NCI-H774 (cell line): ENCODE measurements around the gene USH1C.

ENCODE experiments used
- DNase-seq: peaks from one replicate; lab custom pipeline; 2025; lab: John Stamatoyannopoulos, UW

The USH1C gene

DNA sequence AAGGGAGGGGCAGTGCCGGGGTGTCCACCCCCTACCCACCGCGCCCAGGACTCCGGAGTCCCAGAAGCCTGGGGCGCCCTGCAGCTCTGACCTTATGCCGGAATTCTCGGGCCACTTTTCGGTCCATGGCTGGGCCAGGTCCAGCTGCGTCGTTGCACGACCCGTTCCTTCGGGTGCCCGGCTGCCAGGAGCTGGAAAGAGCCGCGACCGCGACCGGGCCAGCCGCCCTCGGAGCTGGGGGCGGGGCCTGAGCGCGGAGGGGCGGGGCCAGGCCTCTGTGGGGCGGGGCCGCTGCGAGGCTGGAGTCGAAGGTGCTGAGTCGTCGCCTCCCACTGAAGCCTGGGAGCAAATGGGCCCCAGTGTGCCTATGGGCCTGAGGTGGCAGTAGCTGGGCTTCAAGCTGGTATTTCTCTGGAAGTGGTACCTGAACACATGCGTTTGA is at the start of gene USH1C:
USH1C (minus strand) TSS at position 236 of the 442 bp plus-strand sequence; CDS start at position 127, 109 bp downstream.
- DNase-seq: peak; percentile 9

- DNase-seq: no peak
Observed at GRCh38 chr11:17593466-17594245, 49.4 kb upstream of the USH1C start.

DNA sequence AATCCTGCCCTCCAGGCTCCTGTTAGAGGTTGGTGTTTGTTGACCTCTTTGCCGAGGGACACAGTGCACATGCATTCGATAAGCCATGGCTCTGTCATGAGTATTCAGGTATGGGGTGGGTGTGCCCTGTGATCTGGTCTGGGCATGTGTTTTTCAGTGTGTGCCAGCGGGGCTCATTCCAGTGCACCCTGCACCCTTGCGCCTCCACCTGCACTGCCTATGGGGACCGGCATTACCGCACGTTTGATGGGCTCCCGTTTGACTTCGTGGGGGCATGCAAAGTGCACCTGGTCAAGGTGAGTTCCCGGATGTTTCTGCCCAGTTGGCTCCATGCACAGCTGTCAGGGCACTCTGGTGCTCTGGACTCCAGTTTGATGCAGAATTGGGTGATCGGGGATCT is 47.1 kb upstream of the USH1C start:
- DNase-seq: no peak

DNA sequence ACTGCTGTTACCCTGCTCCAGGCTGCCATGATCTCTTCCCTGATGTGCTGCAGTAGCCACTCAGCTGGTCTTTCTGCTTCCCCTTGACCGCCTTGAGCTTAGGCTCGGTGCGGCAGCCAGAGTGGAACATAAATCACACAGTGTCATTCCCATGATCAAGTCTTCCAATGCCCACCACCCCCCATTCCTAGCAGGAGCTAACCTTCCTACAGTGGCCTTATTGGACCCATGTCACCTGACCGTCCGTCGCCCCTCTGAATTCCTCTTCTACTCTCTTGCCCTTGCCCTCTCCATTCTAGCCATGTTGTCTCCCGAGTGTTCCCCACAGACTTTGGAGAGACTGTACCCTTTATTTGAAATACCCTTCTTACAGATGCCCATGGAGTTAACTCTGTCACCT is 46.2 kb upstream of the USH1C start:
- no peak for DNase-seq

DNA sequence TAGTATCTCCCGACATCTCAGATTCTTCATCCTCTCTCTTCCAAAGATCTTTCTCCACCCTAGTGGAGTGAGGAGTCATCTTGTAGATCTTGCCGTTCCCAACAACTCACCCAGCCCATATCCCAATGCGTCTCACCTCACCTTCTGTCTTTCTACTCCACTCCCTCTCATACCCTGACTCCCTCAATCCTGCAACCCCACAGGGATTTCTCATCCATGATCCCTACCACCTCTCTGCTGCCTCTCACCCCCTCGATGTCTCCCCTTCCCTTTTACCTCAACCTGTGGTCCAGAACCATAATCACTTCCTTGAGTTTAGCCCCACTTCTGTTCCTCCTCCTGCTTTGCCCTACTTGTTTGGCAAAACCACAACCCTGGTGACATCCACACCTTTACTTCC is 44.5 kb upstream of the USH1C start:
- no peak for DNase-seq

GRCh38 chr11:17588166-17588565 is 44.0 kb upstream of the USH1C start:
- no peak for DNase-seq

GRCh38 chr11:17585911-17586695 is 41.9 kb upstream of the USH1C start:
- no peak for DNase-seq

- DNase-seq: no peak
Observed at GRCh38 chr11:17581732-17582053, 37.5 kb upstream of the USH1C start.

DNA sequence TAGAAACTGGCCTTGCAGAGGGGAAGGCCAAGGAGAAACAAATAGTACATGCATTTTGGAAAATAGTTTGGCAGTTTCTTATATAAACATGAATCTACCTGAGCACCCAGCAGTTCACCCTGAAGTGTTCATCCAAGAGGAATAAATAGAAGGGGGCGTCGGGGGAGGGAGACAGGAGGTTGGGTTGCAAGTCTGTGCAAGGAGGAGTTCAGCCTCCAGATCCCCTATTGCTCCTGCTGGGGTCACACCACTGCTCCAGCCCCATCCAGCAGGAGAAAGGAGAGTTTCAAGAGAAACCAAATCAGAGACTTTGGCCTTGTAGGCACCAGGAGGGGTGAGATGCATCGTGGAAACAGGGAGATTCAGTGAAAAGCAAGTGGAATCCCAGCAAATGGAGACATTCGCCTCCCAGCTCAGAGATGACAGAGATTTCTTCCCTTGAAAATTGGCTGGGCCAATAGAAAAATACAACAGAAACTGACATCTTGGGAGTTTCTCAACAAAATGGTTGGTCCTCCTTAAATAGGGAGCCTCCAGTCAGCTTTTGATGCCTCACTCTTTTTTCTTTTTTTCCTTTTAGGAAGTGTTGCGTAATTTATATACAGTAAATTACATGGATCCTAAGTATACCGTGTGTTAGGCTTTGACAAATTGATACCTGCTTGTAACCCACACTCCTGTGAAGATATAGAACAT is 37.0 kb upstream of the USH1C start:
- DNase-seq: no peak

DNA sequence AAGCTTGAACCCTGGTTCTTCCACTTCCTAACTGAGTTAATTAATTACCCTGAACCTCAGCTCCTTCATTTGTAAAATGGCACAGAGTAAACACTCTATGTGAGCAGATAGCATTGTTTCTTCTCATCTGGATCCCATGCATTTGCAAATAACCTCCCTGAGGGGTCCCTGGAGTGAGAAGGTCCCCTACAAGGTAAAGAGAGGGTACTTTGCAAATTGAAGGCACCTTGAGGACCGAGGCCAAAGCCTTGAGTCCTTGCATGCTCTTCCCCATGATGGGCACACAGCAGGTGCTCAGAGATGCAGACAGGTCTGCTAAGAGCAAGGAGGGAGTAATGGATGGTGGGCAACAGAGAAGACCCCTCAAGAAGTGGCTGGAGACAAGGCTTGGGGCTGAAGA is 36.1 kb upstream of the USH1C start:
- DNase-seq: no peak

DNA sequence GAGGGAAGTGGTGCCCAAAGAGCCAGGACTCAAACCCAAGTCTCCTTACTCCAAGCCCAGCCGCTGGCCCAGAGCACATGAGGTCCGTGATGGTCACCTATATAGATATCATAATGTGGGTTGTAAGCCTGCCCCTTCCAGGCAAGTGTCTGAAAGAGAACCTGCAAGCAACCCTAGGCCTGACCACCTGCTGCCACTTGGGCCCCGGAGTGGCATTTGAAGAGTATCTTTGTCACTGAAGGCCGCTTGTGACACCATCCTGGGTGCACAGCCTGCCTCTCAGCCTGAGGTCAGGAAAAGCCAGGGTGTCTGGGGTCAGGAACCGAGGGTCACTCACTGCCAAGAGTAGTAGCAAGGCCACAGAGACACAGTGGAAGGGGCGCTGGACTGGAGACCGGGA is 35.2 kb upstream of the USH1C start:
- DNase-seq: no peak

DNA sequence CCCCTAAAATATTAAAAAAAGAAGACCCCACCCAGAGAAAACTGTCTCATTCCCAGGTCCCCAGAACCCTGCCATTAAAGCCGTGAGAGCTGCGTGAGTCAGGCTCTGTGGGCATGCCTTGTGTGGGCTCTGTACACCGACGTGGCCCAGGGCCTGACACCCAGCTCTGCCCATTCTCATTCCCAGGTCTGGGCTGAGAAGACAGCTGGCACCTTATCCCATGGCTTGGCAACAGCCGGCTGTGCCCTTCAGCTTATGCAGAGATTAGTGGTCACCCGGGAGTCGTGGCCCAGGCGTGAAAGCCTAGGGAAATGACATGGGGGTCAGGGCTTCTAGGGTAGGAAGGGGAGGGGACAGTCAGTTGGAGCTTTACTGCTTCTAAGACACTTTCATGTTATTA is 34.7 kb upstream of the USH1C start:
- no peak for DNase-seq

DNA sequence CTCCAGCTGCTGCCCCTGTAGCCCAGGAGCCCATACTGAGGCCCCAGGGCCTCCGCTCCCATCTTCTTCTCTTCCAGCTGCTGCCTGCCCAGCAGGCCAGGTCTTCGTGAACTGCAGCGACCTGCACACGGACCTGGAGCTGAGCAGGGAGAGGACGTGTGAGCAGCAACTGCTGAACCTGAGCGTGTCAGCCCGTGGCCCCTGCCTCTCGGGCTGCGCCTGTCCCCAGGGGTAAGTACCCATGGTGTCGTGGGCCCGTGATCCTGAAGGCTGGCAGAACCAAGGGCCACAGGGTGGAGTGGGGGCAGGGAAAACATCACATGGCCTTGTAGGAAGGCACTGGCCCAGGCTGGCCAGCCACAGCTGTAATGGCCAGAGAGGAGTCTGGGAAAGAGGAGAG is 34.1 kb upstream of the USH1C start:
- no peak for DNase-seq

DNA sequence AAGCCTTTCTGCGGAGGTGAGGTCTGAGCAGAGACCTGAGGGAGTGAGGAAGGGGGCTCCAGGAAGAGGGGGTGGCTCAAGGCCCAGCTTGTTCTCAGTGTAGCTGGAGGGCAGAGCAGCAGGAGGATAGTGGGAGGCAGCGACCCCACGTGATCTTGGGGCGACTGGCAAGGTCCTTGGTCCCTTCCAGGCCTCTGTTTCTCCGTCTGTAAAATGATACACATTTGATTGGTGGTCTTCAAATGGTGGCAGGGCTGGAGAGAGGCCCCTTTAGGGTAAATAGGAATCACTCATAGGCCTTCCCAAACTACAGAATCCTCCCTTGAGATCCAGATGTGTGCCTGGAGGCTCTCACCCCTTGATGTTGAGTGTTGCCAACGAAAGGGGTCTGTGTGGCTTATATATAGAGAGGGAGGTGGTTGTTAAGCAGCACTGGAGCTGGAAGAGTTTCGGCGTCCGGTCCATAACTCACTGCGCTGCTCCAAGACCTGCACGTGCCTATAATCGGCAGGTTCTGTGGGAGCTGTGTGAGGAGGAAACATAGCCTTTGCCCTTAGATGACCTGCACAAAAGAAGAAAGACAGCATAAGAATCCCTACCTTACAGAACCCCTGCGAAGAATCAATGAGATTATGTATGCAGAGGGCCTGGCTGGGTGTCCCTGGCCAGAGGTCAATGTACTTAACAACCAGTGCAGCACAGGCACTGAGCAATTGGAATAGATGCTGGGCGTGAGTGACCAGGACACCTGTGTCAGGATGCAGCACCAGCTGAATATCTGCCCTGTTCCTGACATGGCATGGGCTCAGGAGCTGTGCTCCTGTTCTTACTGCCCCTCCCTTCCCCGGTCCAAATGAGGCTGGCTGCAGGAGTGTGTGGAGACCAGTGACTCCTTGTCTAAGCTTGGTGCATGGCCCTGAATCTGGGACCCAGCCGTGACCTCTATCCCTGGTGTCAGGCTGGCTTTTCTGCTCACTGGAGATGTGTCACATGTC is 31.5 kb upstream of the USH1C start:
- no peak for DNase-seq

GRCh38 chr11:17574141-17575091 is 30.2 kb upstream of the USH1C start:
- no peak for DNase-seq

- DNase-seq: no peak
Observed at GRCh38 chr11:17573526-17573925, 29.3 kb upstream of the USH1C start.

- DNase-seq: no peak
Observed at GRCh38 chr11:17572791-17573460, 28.7 kb upstream of the USH1C start.

DNA sequence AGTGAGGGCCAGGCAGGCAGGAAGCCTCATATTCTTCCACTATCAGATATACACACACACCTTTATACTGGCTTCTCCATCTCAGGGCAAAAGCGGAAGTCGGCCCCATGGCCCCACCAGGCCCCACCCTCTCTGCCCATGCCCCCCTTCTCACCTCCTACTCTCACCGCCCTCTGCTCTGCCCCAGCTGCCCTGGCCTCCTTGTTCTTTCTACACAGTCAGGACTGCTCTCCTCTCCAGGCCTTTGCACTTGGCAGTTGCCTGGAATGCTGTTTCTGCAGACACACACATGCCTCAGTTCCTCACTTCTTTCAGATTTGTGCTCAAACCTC is 28.1 kb upstream of the USH1C start:
- no peak for DNase-seq

- DNase-seq: no peak
Observed at GRCh38 chr11:17571431-17572358, 27.5 kb upstream of the USH1C start.
